ENCODE data around the gene EFCAB5.
"Not testable (repeated sequence)": the region's sequence is repeated elsewhere in the genome, so short reads cannot be mapped to it uniquely, and the experiment has no call there.

The EFCAB5 gene

GRCh38 chr17:29941334-29941733, at the start of gene EFCAB5:
Gene EFCAB5 (plus strand): TSS chr17:29941634. CDS start chr17:29941797, 163 bp downstream.
- no peak within 1 kb of the TSS for H3K4me3 ChIP-seq
- H3K27ac ChIP-seq = no peak within 1 kb of the TSS

GRCh38 chr17:29892201-29892600, 49.2 kb upstream of the EFCAB5 start:
- Histone ChIP-seq H3K4me3 (no peak overlapping the region), H3K27ac (no peak overlapping the region)

- H3K27ac ChIP-seq, H3K4me3 ChIP-seq: not testable (repeated sequence)
Observed at GRCh38 chr17:29897136-29897535, 44.3 kb upstream of the EFCAB5 start.

GRCh38 chr17:29903471-29903870, 38.0 kb upstream of the EFCAB5 start:
- no peak overlapping the region for H3K4me3 ChIP-seq
- no peak overlapping the region for H3K27ac ChIP-seq

GRCh38 chr17:29905086-29905878, 36.2 kb upstream of the EFCAB5 start:
- no peak overlapping the region for H3K27ac ChIP-seq
- H3K4me3 ChIP-seq = no peak overlapping the region

GRCh38 chr17:29905879-29906167, 35.6 kb upstream of the EFCAB5 start:
- no peak overlapping the region for H3K27ac ChIP-seq
- H3K4me3 ChIP-seq = no peak overlapping the region

GRCh38 chr17:29906969-29907368, 34.5 kb upstream of the EFCAB5 start:
- no peak overlapping the region for H3K4me3 ChIP-seq
- H3K27ac ChIP-seq = no peak overlapping the region

GRCh38 chr17:29909236-29910003, 32.0 kb upstream of the EFCAB5 start:
- Histone ChIP-seq H3K4me3 (no peak overlapping the region), H3K27ac (no peak overlapping the region)

GRCh38 chr17:29911641-29912177, 29.7 kb upstream of the EFCAB5 start:
- H3K27ac ChIP-seq = no peak overlapping the region

GRCh38 chr17:29914819-29915537, 26.5 kb upstream of the EFCAB5 start:
- H3K27ac ChIP-seq = no peak overlapping the region
- H3K4me3 ChIP-seq = no peak overlapping the region

More at GRCh38 chr17:29911641-29912177, 29.7 kb upstream of the EFCAB5 start:
- H3K4me3 ChIP-seq = no peak overlapping the region

- Histone ChIP-seq H3K27ac (no peak overlapping the region), H3K4me3 (no peak overlapping the region)
Observed at GRCh38 chr17:29918016-29918415, 23.4 kb upstream of the EFCAB5 start.

- H3K4me3 ChIP-seq = no peak overlapping the region
- peak overlapping the region in 1 of 21 experiments; percentile 5 for H3K27ac ChIP-seq
Observed at GRCh38 chr17:29918922-29919856, 22.2 kb upstream of the EFCAB5 start.

- Histone ChIP-seq H3K27ac (no peak overlapping the region), H3K4me3 (no peak overlapping the region)
Observed at GRCh38 chr17:29924786-29925185, 16.6 kb upstream of the EFCAB5 start.

- no peak overlapping the region for H3K27ac ChIP-seq
- no peak overlapping the region for H3K4me3 ChIP-seq
Observed at GRCh38 chr17:29927546-29927945, 13.9 kb upstream of the EFCAB5 start.

- peak overlapping the region in 20 of 21 experiments; percentile 78 to 99 (median 90) for H3K27ac ChIP-seq
Observed at GRCh38 chr17:29929006-29929532, 12.4 kb upstream of the EFCAB5 start.

GRCh38 chr17:29929533-29930408, 11.7 kb upstream of the EFCAB5 start, which contains the start of gene SSH2:
Gene SSH2 (minus strand): TSS chr17:29930228. CDS start chr17:29930000, 228 bp downstream.
- peak within 1 kb of the TSS; percentile 75 to 99 (median 90) for H3K27ac ChIP-seq

More at GRCh38 chr17:29929006-29929532, 12.4 kb upstream of the EFCAB5 start:
- H3K4me3 ChIP-seq = peak overlapping the region; percentile 66 to 100 (median 88)

GRCh38 chr17:29930409-29931010, 10.9 kb upstream of the EFCAB5 start:
- Histone ChIP-seq H3K4me3 (peak overlapping the region; percentile 66 to 100 (median 88)), H3K27ac (peak overlapping the region; percentile 32 to 99 (median 90))

More at GRCh38 chr17:29929533-29930408, 11.7 kb upstream of the EFCAB5 start, which contains the start of gene SSH2:
- peak within 1 kb of the TSS; percentile 66 to 100 (median 88) for H3K4me3 ChIP-seq
